Keratinocyte (primary cell): ENCODE data around the gene VCAN. TPM values are rescaled to one million over a fixed set of nuclear protein-coding genes. Genes with fewer than 3 reads are reported as not detected.

ENCODE experiments used
- DNase-seq: peaks from one replicate; pipeline ENCODE4 v3.0.0-alpha.2; 2011; ENCODE audit warnings: low read depth, missing footprints, low spot score
- FAIRE-seq: peaks from 2 replicates; lab custom pipeline; 2011; peaks lifted over from hg19 to GRCh38; lab: Jason Lieb, UNC
- H2AFZ ChIP-seq: 2 replicates; pipeline ENCODE4 v1.6.0; 2012; ENCODE audit warnings: low read length, control low read depth, inconsistent platforms; ENCODE audit not compliant: control insufficient read depth
- H3K27ac ChIP-seq: 2 replicates; pipeline ENCODE4 v1.5.1; 2011; ENCODE audit warnings: low read length; ENCODE audit not compliant: control insufficient read depth, insufficient read depth
- H3K27me3 ChIP-seq: 3 replicates; pipeline ENCODE4 v1.6.0; 2011; ENCODE audit warnings: low read length; ENCODE audit not compliant: control insufficient read depth, insufficient read depth; ENCODE audit errors: extremely low read depth
- H3K36me3 ChIP-seq, 2 experiments: 2 replicates in 1 of 2; 3 replicates in 1 of 2; pipeline ENCODE4 v1.5.1; 2011; ENCODE audit warnings: low read length in 2 of 2, mild to moderate bottlenecking in 1 of 2; ENCODE audit not compliant: control insufficient read depth in 2 of 2, insufficient read depth in 2 of 2; ENCODE audit errors: extremely low read depth in 1 of 2
- H3K4me1 ChIP-seq: 3 replicates; pipeline ENCODE4 v1.5.1; 2011; ENCODE audit warnings: low read length; ENCODE audit not compliant: control insufficient read depth, insufficient read depth; ENCODE audit errors: extremely low read depth
- H3K4me2 ChIP-seq: 3 replicates; pipeline ENCODE4 v1.6.0; 2011; ENCODE audit warnings: low read depth, low read length; ENCODE audit not compliant: control insufficient read depth, insufficient read depth; ENCODE audit errors: extremely low read depth
- H3K4me3 ChIP-seq, 3 experiments: fragments of 200-600 bp in 1 of 3; sonication (generic) in 1 of 3; 2 replicates in 2 of 3; 3 replicates in 1 of 3; pipeline ENCODE4 v1.5.1; 2011 to 2016; ENCODE audit warnings: low read length in 3 of 3, mild to moderate bottlenecking in 3 of 3, control low read depth in 2 of 3, inconsistent platforms in 1 of 3, low read depth in 1 of 3, mixed read lengths in 1 of 3, mixed run types in 1 of 3, moderate library complexity in 1 of 3; ENCODE audit not compliant: control insufficient read depth in 2 of 3, insufficient read depth in 2 of 3; ENCODE audit errors: extremely low read depth in 1 of 3
- H3K79me2 ChIP-seq: 2 replicates; pipeline ENCODE4 v1.6.0; 2012; ENCODE audit warnings: low read length; ENCODE audit not compliant: control insufficient read depth, insufficient read depth
- H3K9ac ChIP-seq: 3 replicates; pipeline ENCODE4 v1.6.0; 2011; ENCODE audit warnings: low read length; ENCODE audit not compliant: control insufficient read depth, insufficient read depth; ENCODE audit errors: extremely low read depth
- H3K9me1 ChIP-seq: 3 replicates; pipeline ENCODE4 v1.6.0; 2011; ENCODE audit warnings: low read length; ENCODE audit not compliant: control insufficient read depth, insufficient read depth; ENCODE audit errors: extremely low read depth
- H3K9me3 ChIP-seq: 2 replicates; pipeline ENCODE4 v1.5.1; 2012; ENCODE audit warnings: low read depth, low read length; ENCODE audit not compliant: control insufficient read depth
- H4K20me1 ChIP-seq: 3 replicates; pipeline ENCODE4 v1.6.0; 2011; ENCODE audit warnings: low read length; ENCODE audit not compliant: control insufficient read depth, insufficient read depth; ENCODE audit errors: extremely low read depth
- CTCF ChIP-seq, 3 experiments: IDR thresholded peaks in 1 of 3; conservative IDR thresholded peaks in 1 of 3; optimal IDR thresholded peaks in 1 of 3; 2 replicates in 2 of 3; 3 replicates in 1 of 3; pipeline versions ENCODE3 to v1.5.1; 2011; ENCODE audit warnings: low read length in 3 of 3, mild to moderate bottlenecking in 3 of 3, moderate library complexity in 2 of 3, control low read depth in 1 of 3, inconsistent platforms in 1 of 3; ENCODE audit not compliant: insufficient read depth in 2 of 3; ENCODE audit errors: extremely low read depth in 1 of 3
- EZH2 ChIP-seq: IDR thresholded peaks from one replicate; pipeline ENCODE4 v1.6.1; 2012; ENCODE audit warnings: inconsistent platforms, mild to moderate bottlenecking, low read length, moderate library complexity
- dilution Hi-C: fragments of 300-500 bp; cut with MboI; formaldehyde crosslinking; loops from one replicate; pipeline ENCODE4 v1.7.0; 2020; ENCODE audit warnings: low sequenced_read_pairs; ENCODE audit not compliant: extremely low pct_ligation_motif_present
- polyA plus RNA-seq, 5 experiments: library from polyadenylated mRNA; depleted of rRNA in 3 of 5; stranded (reverse) in 3 of 5; stranded (forward) in 1 of 5; unstranded in 1 of 5; fragments of >200 nt; gene quantifications; 1 replicate in 1 of 5; 2 replicates in 3 of 5; 3 replicates in 1 of 5; pipeline versions ENCODE4 v1.2.1 to v1.2.3, GENCODE V29; 2011 to 2012; ENCODE audit warnings: missing spikeins in 2 of 5, low read depth in 1 of 5, low replicate concordance in 1 of 5

The VCAN gene
- polyA plus RNA-seq, 1 donor (not counting 4 experiments of a cell fraction or from before 2014, with no cell fraction given) = 1.9 TPM

GRCh38 chr5:83551821-83552220 lies 80.3 kb downstream of the VCAN start:
- dilution Hi-C loops = no loop called here
- FAIRE-seq (no peak), DNase-seq (no peak)
- TF ChIP-seq EZH2 (no peak), CTCF (optimal IDR thresholded peaks at IDR 0.05 in 1 of 3, IDR thresholded peaks at IDR 0.05 in 1 of 3, conservative IDR thresholded peaks at IDR 0.05 in 1 of 3; ENCODE audit: extremely low read depth in 1 of 3, insufficient read depth in 2 of 3, low read length in 3 of 3) (no peak)
- Histone ChIP-seq H3K4me3 (no peak overlapping the region), H3K27ac (no peak overlapping the region), H3K79me2 (no peaks in the 10 kb centered on the region), H3K9ac (no peak overlapping the region), H3K4me2 (no peak overlapping the region), H3K9me1 (no peaks in the 10 kb centered on the region), H3K9me3 (no peaks in the 10 kb centered on the region), H4K20me1 (no peaks in the 10 kb centered on the region), H3K27me3 (no peaks in the 10 kb centered on the region), H3K4me1 (peaks cover 3% of the 10 kb centered on the region), H3K36me3 (no peaks in the 10 kb centered on the region), H2AFZ (no peak overlapping the region)

GRCh38 chr5:83552275-83552674 lies 80.7 kb downstream of the VCAN start:
- no peaks in the 10 kb centered on the region for H4K20me1 ChIP-seq
- FAIRE-seq (no peak), DNase-seq (no peak)
- H3K79me2 ChIP-seq = no peaks in the 10 kb centered on the region
- no peaks in the 10 kb centered on the region for H3K9me3 ChIP-seq
- H3K27ac ChIP-seq = no peak overlapping the region
- no peaks in the 10 kb centered on the region for H3K27me3 ChIP-seq
- H3K4me3 ChIP-seq = no peak overlapping the region
- H2AFZ ChIP-seq = no peak overlapping the region
- no peak overlapping the region for H3K4me2 ChIP-seq
- no peak for TF ChIP-seq EZH2
- no peak for TF ChIP-seq CTCF (optimal IDR thresholded peaks at IDR 0.05 in 1 of 3, IDR thresholded peaks at IDR 0.05 in 1 of 3, conservative IDR thresholded peaks at IDR 0.05 in 1 of 3; ENCODE audit: extremely low read depth in 1 of 3, insufficient read depth in 2 of 3, low read length in 3 of 3)
- H3K9ac ChIP-seq = no peak overlapping the region
- no peaks in the 10 kb centered on the region for H3K9me1 ChIP-seq
- peaks cover 3% of the 10 kb centered on the region for H3K4me1 ChIP-seq
- dilution Hi-C loops = no loop called here
- no peaks in the 10 kb centered on the region for H3K36me3 ChIP-seq
